ENCODE data around the gene DCBLD2. TPM values are rescaled to one million over a fixed set of nuclear protein-coding genes. Genes with fewer than 3 reads are reported as not detected.

Gene DCBLD2
- total and polyA plus RNA-seq, 2 of the 4 experiments (the other 2 are of a cell fraction): 121 to 196 TPM

GRCh38 chr3:98902351-98902740 is 851 bp upstream of the DCBLD2 start:
- Histone ChIP-seq H2BK5ac (ENCODE audit: low read depth, low read length, poor library complexity, severe bottlenecking) (peak overlapping the region; percentile 89), H2AFZ (replicated peaks; ENCODE audit: low read length, poor library complexity) (peak overlapping the region; percentile 89), H3K9me3 (ENCODE audit: control insufficient read depth, insufficient read depth, low read length) (no peaks in the 10 kb centered on the region), H3K4me1 (ENCODE audit: control insufficient read depth, insufficient read depth, low read length) (peaks cover 2% of the 10 kb centered on the region; the same call in 1 of the 2 replicates), H2BK15ac (ENCODE audit: low read depth, low read length) (peak overlapping the region; percentile 88), H2BK20ac (ENCODE audit: low read depth, low read length) (peak overlapping the region; percentile 24; the same call in 1 of the 2 replicates), H3K18ac (ENCODE audit: low read depth, low read length) (peak overlapping the region; percentile 27; the same call in 1 of the 2 replicates), H3K4me3 (ENCODE audit: insufficient read depth, low read depth, low read length) (peak overlapping the region; percentile 55), H2BK120ac (ENCODE audit: low read depth, low read length) (peak overlapping the region; percentile 68), H3K14ac (replicated peaks; ENCODE audit: low read depth, low read length) (peak overlapping the region; percentile 80), H3K4me2 (ENCODE audit: low read depth, low read length) (peak overlapping the region; percentile 75), H3K9me1 (ENCODE audit: insufficient read depth, low read length) (no peaks in the 10 kb centered on the region), H3K79me1 (ENCODE audit: low read depth in 1 of 2, low read length in 2 of 2) (peaks cover 6 to 19% of the 10 kb centered on the region in 2 experiments), H4K91ac (ENCODE audit: insufficient read depth, low read depth, low read length) (peak overlapping the region; percentile 86), H3K36me3 (ENCODE audit: control insufficient read depth, insufficient read depth, low read length) (no peaks in the 10 kb centered on the region), H3K4ac (ENCODE audit: low read depth, low read length) (peak overlapping the region; percentile 93; the same call in 1 of the 2 replicates), H2AK9ac (replicated peaks; ENCODE audit: low read depth, low read length, poor library complexity) (peak overlapping the region; percentile 85), H3K56ac (ENCODE audit: extremely low read depth, insufficient read depth, low read length) (peak overlapping the region; percentile 91), H3K9ac (ENCODE audit: low read depth, low read length) (peak overlapping the region; percentile 87), H4K20me1 (ENCODE audit: insufficient read depth, low read length) (peaks cover 12% of the 10 kb centered on the region), H4K5ac (ENCODE audit: low read depth, low read length) (peak overlapping the region; percentile 47; the same call in 1 of the 2 replicates), H2AK5ac (ENCODE audit: low read depth, low read length) (peak overlapping the region; percentile 54; the same call in 1 of the 2 replicates), H4K8ac (ENCODE audit: low read depth in 2 of 2, low read length in 2 of 2) (peak overlapping the region; percentile 66 to 81), H3K23ac (ENCODE audit: low read depth, low read length) (peak overlapping the region; percentile 59), H3K27me3 (ENCODE audit: control insufficient read depth, insufficient read depth, low read length) (no peaks in the 10 kb centered on the region), H3K27ac (ENCODE audit: insufficient read depth, low read length) (peak overlapping the region; percentile 94)
- ChIA-PET POLR2A (ENCODE audit: unreplicated experiment) (interaction anchor here (0.6 kb wide), 1 partner anchor 8 kb away, joined by 3 read pairs; no protein-coding TSS in a partner anchor), CTCF (interaction anchor here (1.1 to 1.4 kb wide), 3 partner anchors 53 to 87 kb away, joined by 3 to 7 read pairs (median 5); no protein-coding TSS in a partner anchor)
- ATAC-seq (ENCODE audit: low read depth) (no peak), DNase-seq (no peak)
- WGBS, 2 experiments (ENCODE audit: extremely low coverage in 2 of 2, insufficient read length in 1 of 2): 20% methylated on average over 1 of the region's 4 CpGs; no CpG with 5 or more reads in 1 of the 2 experiments
- intact Hi-C loops (cut with micrococcal nuclease): loop anchor here (10.0 kb wide), 1 partner anchor 298 kb away; no protein-coding TSS in a partner anchor
- BruUV-seq (replicated peaks): TSS peak; percentile 89
- dilution Hi-C loops (cut with HindIII; ENCODE audit: low sequenced_read_pairs, unreplicated experiment): no loop called here
- in situ Hi-C loops (cut with MboI; ENCODE audit: low sequenced_read_pairs): no loop called here
- TF ChIP-seq RCOR1 (IDR thresholded peaks at IDR 0.05; ENCODE audit: insufficient replicate concordance, low read length) (no peak), RAD21 (IDR thresholded peaks at IDR 0.05; ENCODE audit: low read length) (no peak), USF2 (IDR thresholded peaks at IDR 0.05; ENCODE audit: low read depth, low read length) (no peak), POLR2A (IDR thresholded peaks at IDR 0.05; ENCODE audit: low read depth, low read length) (no peak), CTCF (conservative IDR thresholded peaks at IDR 0.05; ENCODE audit: low read depth, low read length) (no peak), MXI1 (IDR thresholded peaks at IDR 0.05; ENCODE audit: borderline replicate concordance, low read depth, low read length) (no peak), CHD1 (IDR thresholded peaks at IDR 0.05; ENCODE audit: low read depth, low read length) (no peak), RFX5 (IDR thresholded peaks at IDR 0.05; ENCODE audit: low read depth, low read length) (no peak), BHLHE40 (IDR thresholded peaks at IDR 0.05; ENCODE audit: low read depth, low read length) (no peak)
